ENCODE data around the gene RPL14. TPM values are rescaled to one million over a fixed set of nuclear protein-coding genes. Genes with fewer than 3 reads are reported as not detected.

Gene RPL14
- total RNA-seq, 2 donors from 2014 or later: 2,493 to 3,227 TPM

Other genes starting within 250 kb of the RPL14 start
- gene EIF1B, start 147.6 kb upstream of the RPL14 start, total RNA-seq: 10 to 100 TPM; 36.3 to 36.8 TPM
- not detected for gene ENTPD3, start 70.2 kb upstream of the RPL14 start, total RNA-seq
- 1 to 10 TPM; 1.5 to 2.5 TPM for gene ZNF619, start 19.8 kb downstream of the RPL14 start, total RNA-seq
- 1 to 10 TPM; 2.3 to 3.6 TPM for gene ZNF620, start 48.7 kb downstream of the RPL14 start, total RNA-seq
- 10 to 100 TPM; 19.1 to 19.9 TPM for gene ZNF621, start 67.6 kb downstream of the RPL14 start, total RNA-seq